A549 treated with CORT108297 at 1 μM for 4 hours (cell line): ENCODE results near the gene RSRC2. TPM values are rescaled to one million over a fixed set of nuclear protein-coding genes. Genes with fewer than 3 reads are reported as not detected.

ENCODE experiments used
- total RNA-seq: library from RNA; stranded (reverse); fragments of 200-300 nt; extraction: Qiagen RNA extraction; gene quantifications from 5 replicates; pipeline ENCODE4 v1.2.3, GENCODE V29; 2022

RSRC2 gene, protein sequence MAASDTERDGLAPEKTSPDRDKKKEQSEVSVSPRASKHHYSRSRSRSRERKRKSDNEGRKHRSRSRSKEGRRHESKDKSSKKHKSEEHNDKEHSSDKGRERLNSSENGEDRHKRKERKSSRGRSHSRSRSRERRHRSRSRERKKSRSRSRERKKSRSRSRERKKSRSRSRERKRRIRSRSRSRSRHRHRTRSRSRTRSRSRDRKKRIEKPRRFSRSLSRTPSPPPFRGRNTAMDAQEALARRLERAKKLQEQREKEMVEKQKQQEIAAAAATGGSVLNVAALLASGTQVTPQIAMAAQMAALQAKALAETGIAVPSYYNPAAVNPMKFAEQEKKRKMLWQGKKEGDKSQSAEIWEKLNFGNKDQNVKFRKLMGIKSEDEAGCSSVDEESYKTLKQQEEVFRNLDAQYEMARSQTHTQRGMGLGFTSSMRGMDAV
- 41.5 to 76.5 TPM (median 53.3 TPM) in 5 replicates for total RNA-seq

DNA sequence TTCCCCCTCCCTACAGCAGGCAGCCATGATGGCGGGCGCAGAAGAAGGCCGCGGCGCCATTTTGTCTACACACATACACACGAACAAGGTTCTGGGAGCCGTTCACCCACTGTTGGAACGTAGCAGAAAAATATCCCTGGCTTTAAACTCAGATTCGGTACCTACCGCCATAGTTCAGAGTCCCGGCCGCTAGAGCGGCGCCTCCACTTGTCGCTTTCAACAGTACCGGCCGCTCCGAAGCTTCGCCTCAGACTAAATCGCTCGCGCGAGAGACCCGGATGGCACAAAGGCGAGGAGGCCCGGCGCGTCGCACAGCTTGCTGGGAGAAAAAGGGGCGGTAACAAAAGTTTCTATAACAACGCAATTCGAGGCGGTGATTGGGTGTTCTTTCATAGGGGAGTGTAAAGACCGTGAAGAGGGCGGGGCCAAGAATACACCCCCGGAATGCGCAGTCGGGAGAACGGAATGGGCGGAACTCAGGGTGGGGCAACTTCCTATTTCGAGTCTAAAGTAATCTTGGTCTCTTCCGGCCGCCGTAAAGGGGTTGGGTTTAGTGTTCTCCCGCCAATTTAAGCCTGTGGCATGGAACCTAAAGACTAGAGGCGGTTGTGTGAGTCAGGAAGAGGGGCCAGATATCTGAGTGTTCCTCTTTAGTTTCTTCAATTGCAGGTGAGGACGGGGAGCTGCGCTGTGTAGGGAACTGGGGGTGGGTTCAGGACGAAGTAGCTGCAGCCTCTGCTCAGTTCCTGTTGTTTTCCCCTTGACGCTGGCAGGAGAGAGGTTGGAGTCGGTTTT is at the start of gene RSRC2, which contains the start of gene KNTC1:
TSS of gene RSRC2 (minus strand) at position 254 of the 795 bp plus-strand sequence. CDS start at position 171, 83 bp downstream.
TSS of gene KNTC1 (plus strand) at position 567 of the 795 bp plus-strand sequence. CDS start 2,815 bp downstream, outside the sequence.

DNA sequence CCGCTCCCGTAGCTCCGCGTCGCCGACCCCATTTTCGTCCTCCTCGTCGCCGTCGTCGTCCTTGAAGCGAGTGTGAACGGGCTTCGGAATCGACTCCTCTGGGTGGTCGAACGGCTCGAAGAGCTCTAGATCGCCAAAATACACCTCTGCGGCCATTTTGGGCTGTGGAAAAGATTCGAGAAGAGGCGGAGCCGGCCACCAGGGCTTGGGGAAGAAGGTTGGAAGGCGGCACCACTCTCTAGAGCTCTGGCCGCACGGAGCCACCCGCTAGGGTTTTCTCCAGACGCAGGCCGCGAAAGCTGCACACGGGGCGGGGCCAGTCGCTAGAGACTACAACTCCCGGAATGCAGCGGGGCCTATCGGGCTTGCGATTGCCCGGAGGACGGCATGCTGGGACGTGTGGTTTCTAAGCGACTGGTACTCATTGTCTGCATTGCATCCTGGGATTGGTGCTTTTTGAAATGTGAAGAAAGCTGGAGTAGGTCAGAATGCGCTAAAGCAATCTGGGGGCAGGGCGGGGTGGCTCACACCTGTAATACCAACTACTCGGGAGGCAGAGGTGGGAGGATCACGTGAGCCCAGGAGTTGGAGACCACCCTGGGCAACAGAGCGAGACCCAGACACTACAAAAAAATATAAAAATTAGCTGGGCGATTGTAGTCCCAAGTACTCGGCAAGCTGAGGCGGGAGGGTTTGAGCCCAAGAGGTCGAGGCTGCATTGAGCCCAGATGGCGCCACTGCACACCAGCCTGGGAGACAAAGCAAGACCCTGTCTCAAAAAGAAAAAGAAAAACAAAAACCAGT is 25.8 kb downstream of the RSRC2 start, which contains the start of gene ZCCHC8:
TSS of gene ZCCHC8 (minus strand) at position 248 of the 804 bp plus-strand sequence. CDS start at position 156, 92 bp downstream.

Other genes starting within 250 kb of the RSRC2 start
- 35.8 to 59.4 TPM (median 42.5 TPM) in 5 replicates for gene CLIP1, start 104.3 kb downstream of the RSRC2 start, total RNA-seq
- 23.9 to 26.1 TPM (median 25.4 TPM) in 5 replicates for gene ZCCHC8, start 26.0 kb downstream of the RSRC2 start, total RNA-seq
- 22.1 to 24.1 TPM (median 23.3 TPM) in 5 replicates for gene KNTC1, start 313 bp upstream of the RSRC2 start, total RNA-seq
- gene HCAR2, start 176.4 kb upstream of the RSRC2 start, total RNA-seq: 0.09 to 0.29 TPM (median 0.16 TPM) in 5 replicates
- 0.06 to 0.22 TPM (median 0.08 TPM) in 5 replicates for gene HCAR3, start 189.9 kb upstream of the RSRC2 start, total RNA-seq
- 0.01 to 0.06 TPM (median 0.02 TPM) in 5 replicates for gene HCAR1, start 203.9 kb upstream of the RSRC2 start, total RNA-seq
- 54.1 to 70.8 TPM (median 55.3 TPM) in 5 replicates for gene DENR, start 225.9 kb upstream of the RSRC2 start, total RNA-seq
- gene CCDC62, start 247.6 kb upstream of the RSRC2 start, total RNA-seq: 0.03 to 0.21 TPM (median 0.07 TPM) in 5 replicates